Sigmoid colon (tissue), 7 donors: ENCODE measurements around the gene HDAC9. TPM values are rescaled to one million over a fixed set of nuclear protein-coding genes. Genes with fewer than 3 reads are reported as not detected.

Experiments
- DNase-seq: peaks from one replicate; pipeline ENCODE4 v3.0.0-alpha.2; 2019
- H3K27ac ChIP-seq, 4 donors: fragments of 200-600 bp; sonication (generic); one replicate each; pipeline ENCODE4 v1.5.1; 2016 to 2019; ENCODE audit warnings: mild to moderate bottlenecking in 1 of 4
- H3K27me3 ChIP-seq, 3 donors: fragments of 200-600 bp; sonication (generic); one replicate each; pipeline ENCODE4 v1.5.1; 2019; ENCODE audit warnings: mild to moderate bottlenecking in 1 of 3
- H3K36me3 ChIP-seq, 4 donors: fragments of 200-600 bp; sonication (generic); one replicate each; pipeline ENCODE4 v1.5.1; 2016 to 2019
- H3K4me1 ChIP-seq, 4 donors: fragments of 200-600 bp; sonication (generic); one replicate each; pipeline ENCODE4 v1.5.1; 2017 to 2019
- H3K4me3 ChIP-seq, 4 donors: fragments of 200-600 bp; sonication (generic); one replicate each; pipeline ENCODE4 v1.5.1; 2017 to 2019; ENCODE audit warnings: mild to moderate bottlenecking in 2 of 4, moderate library complexity in 1 of 4
- H3K9me3 ChIP-seq, 4 donors: fragments of 200-600 bp in 3 of 4; sonication (generic) in 3 of 4; one replicate each; pipeline versions ENCODE4 v1.5.1 to v1.6.1; 2013 to 2019
- CTCF ChIP-seq, 4 experiments: fragments of 450-650 bp in 3 of 4; fragments of 200-600 bp in 1 of 4; IDR thresholded peaks; one replicate each; pipeline ENCODE4 v1.5.1; 2016 to 2019; ENCODE audit warnings: antibody characterized with exemption in 4 of 4, mild to moderate bottlenecking in 3 of 4, moderate library complexity in 2 of 4
- EP300 ChIP-seq, 4 donors: sonication (generic); formaldehyde crosslinking; IDR thresholded peaks; one replicate each; pipeline ENCODE4 v1.6.1; 2017; ENCODE audit warnings: antibody characterized with exemption in 4 of 4
- POLR2A ChIP-seq, 2 donors: fragments of 450-650 bp; IDR thresholded peaks; one replicate each; pipeline ENCODE4 v1.6.1; 2016; ENCODE audit warnings: antibody characterized with exemption in 2 of 2, mild to moderate bottlenecking in 2 of 2, moderate library complexity in 2 of 2
- POLR2AphosphoS5 ChIP-seq, 4 donors: sonication (generic); formaldehyde crosslinking; IDR thresholded peaks; one replicate each; pipeline ENCODE4 v1.6.1; 2017; ENCODE audit warnings: antibody characterized with exemption in 4 of 4
- WGBS, 2 donors: extraction: QIAGEN DNeasy Blood & Tissue Kit; methylation state at CpG; one replicate each; pipeline ENCODE4 v1.1.7; 2013; 5-methylcytosine and 5-hydroxymethylcytosine counted together
- intact Hi-C: fragments of 100-400 bp; cut with DNase I; formaldehyde crosslinking; loops from one replicate; pipeline ENCODE4 v1.15.1; 2023
- polyA plus RNA-seq, 3 donors: library from polyadenylated mRNA; stranded (reverse); fragments of 200-250 nt; gene quantifications; one replicate each; pipeline ENCODE4 v1.2.3, GENCODE V29; 2013
- total RNA-seq, 4 donors: library from RNA; depleted of rRNA; stranded (reverse); fragments of >200 nt; gene quantifications; one replicate each; pipeline ENCODE4 v1.1.0, GENCODE V29; 2016
- donor health status: healthy with polysubstance abuse.
- donor health status: Bipolar disorder and iron deficiency.
- donor health status: healthy.

Gene HDAC9
- total and polyA plus RNA-seq, 7 donors = 2.4 to 38.2 (median 22.2) TPM

- no peak for TF ChIP-seq POLR2AphosphoS5 (IDR thresholded peaks at IDR 0.05)
- Histone ChIP-seq H3K27me3 (no peaks in the 10 kb centered on the region), H3K4me1 (peaks cover 0 to 9% (median 2%) of the 10 kb centered on the region in 4 donors), H3K9me3 (no peaks in the 10 kb centered on the region), H3K4me3 (no peak overlapping the region), H3K36me3 (no peaks in the 10 kb centered on the region), H3K27ac (no peak overlapping the region)
- intact Hi-C loops = no loop called here
- 84 to 87% methylated on average over 9 of the region's 9 CpGs for WGBS, 2 donors
- no peak for DNase-seq
Measured at GRCh38 chr7:18654709-18655108, 159.2 kb downstream of the HDAC9 start.

- intact Hi-C loops = no loop called here
- WGBS, 2 donors = 63 to 66% methylated on average over 3 of the region's 3 CpGs
- Histone ChIP-seq H3K9me3 (no peaks in the 10 kb centered on the region), H3K36me3 (no peaks in the 10 kb centered on the region), H3K27ac (no peak overlapping the region), H3K27me3 (no peaks in the 10 kb centered on the region), H3K4me3 (no peak overlapping the region), H3K4me1 (peaks cover 0 to 9% (median 2%) of the 10 kb centered on the region in 4 donors)
- DNase-seq = no peak
- no peak for TF ChIP-seq POLR2AphosphoS5 (IDR thresholded peaks at IDR 0.05)
- TF ChIP-seq POLR2A (IDR thresholded peaks at IDR 0.05) = no peak
- TF ChIP-seq EP300 (IDR thresholded peaks at IDR 0.05) = no peak
- TF ChIP-seq CTCF (IDR thresholded peaks at IDR 0.05) = no peak
Measured at GRCh38 chr7:18655506-18655905, 160.0 kb downstream of the HDAC9 start.

GRCh38 chr7:18655912-18656311 is 160.4 kb downstream of the HDAC9 start:
- Histone ChIP-seq H3K36me3 (no peaks in the 10 kb centered on the region), H3K4me1 (peaks cover 0 to 9% (median 2%) of the 10 kb centered on the region in 4 donors), H3K4me3 (no peak overlapping the region), H3K9me3 (no peaks in the 10 kb centered on the region), H3K27me3 (no peaks in the 10 kb centered on the region), H3K27ac (no peak overlapping the region)
- intact Hi-C loops = no loop called here
- TF ChIP-seq CTCF (IDR thresholded peaks at IDR 0.05) (no peak), POLR2A (IDR thresholded peaks at IDR 0.05) (no peak), EP300 (IDR thresholded peaks at IDR 0.05) (no peak), POLR2AphosphoS5 (IDR thresholded peaks at IDR 0.05) (no peak)
- 89 to 93% methylated on average over 1 of the region's 1 CpG for WGBS, 2 donors
- DNase-seq = no peak

GRCh38 chr7:18656362-18656761 is 160.8 kb downstream of the HDAC9 start:
- H3K9me3 ChIP-seq = no peaks in the 10 kb centered on the region
- no peak for TF ChIP-seq CTCF (IDR thresholded peaks at IDR 0.05)
- TF ChIP-seq POLR2A (IDR thresholded peaks at IDR 0.05) = no peak
- no peak for TF ChIP-seq POLR2AphosphoS5 (IDR thresholded peaks at IDR 0.05)
- no peak for TF ChIP-seq EP300 (IDR thresholded peaks at IDR 0.05)
- DNase-seq = no peak
- intact Hi-C loops = no loop called here
- H3K27ac ChIP-seq = no peak overlapping the region
- H3K36me3 ChIP-seq = no peaks in the 10 kb centered on the region
- peaks cover 0 to 9% (median 2%) of the 10 kb centered on the region in 4 donors for H3K4me1 ChIP-seq
- no peak overlapping the region for H3K4me3 ChIP-seq
- no peaks in the 10 kb centered on the region for H3K27me3 ChIP-seq

- 79 to 81% methylated on average over 5 of the region's 5 CpGs for WGBS, 2 donors
- no peak overlapping the region for H3K4me3 ChIP-seq
- no peaks in the 10 kb centered on the region for H3K36me3 ChIP-seq
- H3K9me3 ChIP-seq = no peaks in the 10 kb centered on the region
- intact Hi-C loops = no loop called here
- no peaks in the 10 kb centered on the region for H3K27me3 ChIP-seq
- DNase-seq = no peak
- H3K4me1 ChIP-seq = no peaks in the 10 kb centered on the region
- TF ChIP-seq POLR2AphosphoS5 (IDR thresholded peaks at IDR 0.05) (no peak), CTCF (IDR thresholded peaks at IDR 0.05) (no peak)
- peak overlapping the region in 1 of 4 donors; percentile 4 for H3K27ac ChIP-seq
Measured at GRCh38 chr7:18659746-18660145, 164.2 kb downstream of the HDAC9 start.
